WTC11 (cell line): ENCODE data around the gene DNAJC24. TPM values are rescaled to one million over a fixed set of nuclear protein-coding genes. Genes with fewer than 3 reads are reported as not detected.

ENCODE experiments used
- ATAC-seq: fragments of 200-7000 bp; cut with Tn5 transposase; 2 replicates; pipeline ENCODE4 v1.10.0; 2021; ENCODE audit warnings: mild to moderate bottlenecking, moderate library complexity
- CTCF ChIA-PET: fragments of 300-600 bp; sonication (Branson Sonifier 250); formaldehyde crosslinking; loops from one replicate; lab custom pipeline; 2021; ENCODE audit warnings: antibody characterized with exemption; lab: Charles Lee
- POLR2A ChIA-PET: fragments of 350-600 bp; sonication (Branson Sonifier 250); formaldehyde crosslinking; loops from one replicate; lab custom pipeline; 2021; ENCODE audit warnings: antibody characterized with exemption; lab: Charles Lee
- DNase-seq: peaks from one replicate; pipeline ENCODE4 v3.0.0; 2021; ENCODE audit warnings: low spot score
- H3K27ac Mint-ChIP-seq: 2 replicates; pipeline ENCODE4 v1.8.0; 2021; ENCODE audit warnings: mixed read lengths
- H3K27me3 Mint-ChIP-seq: 2 replicates; pipeline ENCODE4 v1.8.0; 2021; ENCODE audit warnings: low read depth, mild to moderate bottlenecking, moderate library complexity, mixed read lengths
- H3K36me3 Mint-ChIP-seq: 2 replicates; pipeline ENCODE4 v1.8.0; 2021; ENCODE audit warnings: mixed read lengths
- H3K4me1 Mint-ChIP-seq: 2 replicates; pipeline ENCODE4 v1.8.0; 2022; ENCODE audit warnings: mixed read lengths
- H3K4me3 Mint-ChIP-seq: 2 replicates; pipeline ENCODE4 v1.8.0; 2021; ENCODE audit warnings: mild to moderate bottlenecking, moderate library complexity, mixed read lengths
- H3K9me3 Mint-ChIP-seq: 2 replicates; pipeline ENCODE4 v1.8.0; 2021; ENCODE audit warnings: mixed read lengths
- AR ChIP-seq: fragments of 250-450 bp; sonication (Bioruptor Pico); IDR thresholded peaks from 2 replicates; pipeline ENCODE4 v1.9.0; 2021; ENCODE audit warnings: mild to moderate bottlenecking
- E2F1 ChIP-seq: sonication (generic); formaldehyde crosslinking; IDR thresholded peaks from 2 replicates; pipeline ENCODE4 v1.8.0; 2022; ENCODE audit warnings: mild to moderate bottlenecking, missing genetic modification reagents
- E2F4 ChIP-seq: sonication (generic); formaldehyde crosslinking; IDR thresholded peaks from 2 replicates; pipeline ENCODE4 v1.8.1; 2022; ENCODE audit warnings: low read depth, mild to moderate bottlenecking, moderate library complexity, missing genetic modification reagents, borderline replicate concordance
- E2F5 ChIP-seq: sonication (generic); formaldehyde crosslinking; IDR thresholded peaks from 2 replicates; pipeline ENCODE4 v1.8.1; 2022; ENCODE audit warnings: mild to moderate bottlenecking, moderate library complexity, missing genetic modification reagents
- ERG ChIP-seq: fragments of 250-450 bp; sonication (Bioruptor Pico); IDR thresholded peaks from 2 replicates; pipeline ENCODE4 v1.8.0; 2021; ENCODE audit warnings: mild to moderate bottlenecking
- FOXP1 ChIP-seq: sonication (generic); formaldehyde crosslinking; IDR thresholded peaks from 2 replicates; pipeline ENCODE4 v1.8.0; 2022; ENCODE audit warnings: missing genetic modification reagents, mild to moderate bottlenecking, moderate library complexity, borderline replicate concordance
- FOXP4 ChIP-seq: sonication (generic); formaldehyde crosslinking; IDR thresholded peaks from 2 replicates; pipeline ENCODE4 v1.8.0; 2022; ENCODE audit warnings: mild to moderate bottlenecking, missing genetic modification reagents
- IRF1 ChIP-seq: sonication (generic); formaldehyde crosslinking; IDR thresholded peaks from 2 replicates; pipeline ENCODE4 v1.8.0; 2023; ENCODE audit warnings: missing genetic modification reagents
- PRDM15 ChIP-seq: sonication (generic); formaldehyde crosslinking; IDR thresholded peaks from 2 replicates; pipeline ENCODE4 v1.8.0; 2022; ENCODE audit warnings: missing genetic modification reagents
- SMAD3 ChIP-seq: sonication (generic); formaldehyde crosslinking; IDR thresholded peaks from 2 replicates; pipeline ENCODE4 v1.8.0; 2022; ENCODE audit warnings: missing genetic modification reagents, mild to moderate bottlenecking, borderline replicate concordance
- SOX15 ChIP-seq: fragments of 250-450 bp; sonication (Bioruptor Pico); IDR thresholded peaks from 2 replicates; pipeline ENCODE4 v1.9.0; 2021; ENCODE audit warnings: mild to moderate bottlenecking
- TCF7 ChIP-seq: sonication (generic); formaldehyde crosslinking; IDR thresholded peaks from 2 replicates; pipeline ENCODE4 v1.8.0; 2022; ENCODE audit warnings: mild to moderate bottlenecking, low read depth, missing genetic modification reagents, moderate library complexity
- TEAD1 ChIP-seq: sonication (generic); formaldehyde crosslinking; IDR thresholded peaks from 2 replicates; pipeline ENCODE4 v1.8.0; 2022; ENCODE audit warnings: mild to moderate bottlenecking, missing genetic modification reagents
- ZBTB43 ChIP-seq: sonication (generic); formaldehyde crosslinking; IDR thresholded peaks from 2 replicates; pipeline ENCODE4 v1.8.1; 2023; ENCODE audit warnings: mild to moderate bottlenecking, missing genetic modification reagents
- ZNF219 ChIP-seq: sonication (generic); formaldehyde crosslinking; IDR thresholded peaks from 2 replicates; pipeline ENCODE4 v1.8.0; 2023; ENCODE audit warnings: missing genetic modification reagents, mild to moderate bottlenecking, borderline replicate concordance
- ZNF263 ChIP-seq: sonication (generic); formaldehyde crosslinking; IDR thresholded peaks from 2 replicates; pipeline ENCODE4 v1.8.1; 2022; ENCODE audit warnings: low read depth, mild to moderate bottlenecking, moderate library complexity, missing genetic modification reagents
- ZNF416 ChIP-seq: fragments of 250-450 bp; sonication (Bioruptor Pico); IDR thresholded peaks from 2 replicates; pipeline ENCODE4 v1.9.0; 2021; ENCODE audit warnings: mild to moderate bottlenecking, inconsistent platforms
- ZNF512 ChIP-seq: sonication (generic); formaldehyde crosslinking; IDR thresholded peaks from 2 replicates; pipeline ENCODE4 v1.8.1; 2022; ENCODE audit warnings: missing genetic modification reagents, borderline replicate concordance
- total RNA-seq: library from RNA; stranded (reverse); gene quantifications from 3 replicates; pipeline ENCODE4 v1.2.3, GENCODE V29; 2021

DNAJC24 gene
- total RNA-seq, 1 experiment from 2014 or later = 15.4 TPM

GRCh38 chr11:31477528-31478222 lies 108.0 kb downstream of the DNAJC24 start (continued):
- TF ChIP-seq AR (CRISPR knock-in tag) (no peak), ERG (no peak), ZNF219 (CRISPR knock-in tag) (no peak), E2F4 (no peak), ZNF416 (no peak), SMAD3 (CRISPR knock-in tag) (no peak), E2F5 (CRISPR knock-in tag) (no peak), ZNF263 (CRISPR knock-in tag) (no peak), TCF7 (CRISPR knock-in tag) (no peak)
- TF ChIP-seq, all 79 proteins: peak for 0

GRCh38 chr11:31478223-31478590 lies 108.5 kb downstream of the DNAJC24 start:
- Mint-ChIP-seq H3K27ac (no peak overlapping the region), H3K4me3 (no peak overlapping the region), H3K36me3 (no peaks in the 10 kb centered on the region; the same call in 1 of the 2 replicates)
- no peak for TF ChIP-seq PRDM15 (CRISPR knock-in tag)
- no peak for TF ChIP-seq FOXP4 (CRISPR knock-in tag)
- TF ChIP-seq TEAD1 (CRISPR knock-in tag) = no peak
- TF ChIP-seq ZNF416 = no peak
- no peak for TF ChIP-seq E2F1 (CRISPR knock-in tag)
- TF ChIP-seq ZBTB43 = no peak
- no peak for TF ChIP-seq ZNF512 (CRISPR knock-in tag)
- TF ChIP-seq SOX15 (CRISPR knock-in tag) = no peak
- TF ChIP-seq IRF1 (CRISPR knock-in tag) = no peak
- no peak for TF ChIP-seq FOXP1 (CRISPR knock-in tag)
- TF ChIP-seq, all 79 proteins: peak for 0
- ATAC-seq (no peak), DNase-seq (no peak)
- Mint-ChIP-seq H3K27me3 (no peaks in the 10 kb centered on the region), H3K4me1 (peaks cover 3% of the 10 kb centered on the region), H3K9me3 (no peaks in the 10 kb centered on the region)
- ChIA-PET POLR2A (no interaction called here), CTCF (interaction anchor here (1.0 kb wide), 1 partner anchor 163 kb away, joined by 3 read pairs; no protein-coding TSS in a partner anchor)
